Medulla oblongata (tissue), 1 donor: ENCODE data around the gene TMEM86B.
A peak's percentile ranks its signal among the peaks of the same experiment; 100 is the strongest.

ENCODE experiments used
- DNase-seq: peaks from one replicate; pipeline ENCODE4 v3.0.0-alpha.2; 2015; ENCODE audit errors: extremely low spot score

Gene TMEM86B

GRCh38 chr19:55228403-55229031, at the start of gene TMEM86B:
TSS of gene TMEM86B (minus strand) at chr19:55228763. CDS start at chr19:55228741, 22 bp downstream.
- no peak for DNase-seq

GRCh38 chr19:55277494-55277893, 48.9 kb upstream of the TMEM86B start:
- DNase-seq, result no peak

- no peak for DNase-seq
These were observed 48.3 kb upstream of the TMEM86B start for GRCh38 chr19:55276720-55277430.

GRCh38 chr19:55275851-55276719, 47.5 kb upstream of the TMEM86B start:
- DNase-seq, result no peak

GRCh38 chr19:55273978-55274707, 45.6 kb upstream of the TMEM86B start:
- DNase-seq, result no peak

- no peak for DNase-seq
These were observed 43.6 kb upstream of the TMEM86B start for GRCh38 chr19:55272142-55272541.

- DNase-seq, result no peak
These were observed 41.8 kb upstream of the TMEM86B start for GRCh38 chr19:55270172-55270942.

- no peak for DNase-seq
These were observed 40.7 kb upstream of the TMEM86B start for GRCh38 chr19:55269299-55269698.

GRCh38 chr19:55266840-55267239, 38.3 kb upstream of the TMEM86B start:
- no peak for DNase-seq

- DNase-seq, result no peak
These were observed 37.8 kb upstream of the TMEM86B start for GRCh38 chr19:55266404-55266803.

GRCh38 chr19:55265723-55266386, 37.3 kb upstream of the TMEM86B start:
- no peak for DNase-seq

- no peak for DNase-seq
These were observed 36.6 kb upstream of the TMEM86B start for GRCh38 chr19:55265173-55265572.

GRCh38 chr19:55264531-55264930, 36.0 kb upstream of the TMEM86B start:
- no peak for DNase-seq

- no peak for DNase-seq
These were observed 33.8 kb upstream of the TMEM86B start for GRCh38 chr19:55262359-55262758.

GRCh38 chr19:55261671-55262126, 33.1 kb upstream of the TMEM86B start:
- no peak for DNase-seq

- DNase-seq, result no peak
These were observed 31.1 kb upstream of the TMEM86B start for GRCh38 chr19:55259540-55260210.

GRCh38 chr19:55258828-55259539, 30.4 kb upstream of the TMEM86B start, which contains the start of gene PPP6R1:
TSS of gene PPP6R1 (minus strand) at chr19:55259017. CDS start at chr19:55247103, 11,914 bp downstream.
- DNase-seq, result peak; percentile 99

GRCh38 chr19:55258476-55258827, 29.9 kb upstream of the TMEM86B start:
- DNase-seq, result no peak
